Sigmoid colon (tissue), 7 donors: ENCODE results near the gene NTNG1. TPM values are rescaled to one million over a fixed set of nuclear protein-coding genes. Genes with fewer than 3 reads are reported as not detected.
"Not testable (repeated sequence)": the region's sequence is repeated elsewhere in the genome, so short reads cannot be mapped to it uniquely, and the experiment has no call there.

Source experiments
- DNase-seq: peaks from one replicate; pipeline ENCODE4 v3.0.0-alpha.2; 2019
- H3K27ac ChIP-seq, 4 donors: fragments of 200-600 bp; sonication (generic); one replicate each; pipeline ENCODE4 v1.5.1; 2016 to 2019; ENCODE audit warnings: mild to moderate bottlenecking in 1 of 4
- H3K27me3 ChIP-seq, 3 donors: fragments of 200-600 bp; sonication (generic); one replicate each; pipeline ENCODE4 v1.5.1; 2019; ENCODE audit warnings: mild to moderate bottlenecking in 1 of 3
- H3K36me3 ChIP-seq, 4 donors: fragments of 200-600 bp; sonication (generic); one replicate each; pipeline ENCODE4 v1.5.1; 2016 to 2019
- H3K4me1 ChIP-seq, 4 donors: fragments of 200-600 bp; sonication (generic); one replicate each; pipeline ENCODE4 v1.5.1; 2017 to 2019
- H3K4me3 ChIP-seq, 4 donors: fragments of 200-600 bp; sonication (generic); one replicate each; pipeline ENCODE4 v1.5.1; 2017 to 2019; ENCODE audit warnings: mild to moderate bottlenecking in 2 of 4, moderate library complexity in 1 of 4
- H3K9me3 ChIP-seq, 4 donors: fragments of 200-600 bp in 3 of 4; sonication (generic) in 3 of 4; one replicate each; pipeline versions ENCODE4 v1.5.1 to v1.6.1; 2013 to 2019
- CTCF ChIP-seq, 4 experiments: fragments of 450-650 bp in 3 of 4; fragments of 200-600 bp in 1 of 4; IDR thresholded peaks; one replicate each; pipeline ENCODE4 v1.5.1; 2016 to 2019; ENCODE audit warnings: antibody characterized with exemption in 4 of 4, mild to moderate bottlenecking in 3 of 4, moderate library complexity in 2 of 4
- EP300 ChIP-seq, 4 donors: sonication (generic); formaldehyde crosslinking; IDR thresholded peaks; one replicate each; pipeline ENCODE4 v1.6.1; 2017; ENCODE audit warnings: antibody characterized with exemption in 4 of 4
- POLR2A ChIP-seq, 2 donors: fragments of 450-650 bp; IDR thresholded peaks; one replicate each; pipeline ENCODE4 v1.6.1; 2016; ENCODE audit warnings: antibody characterized with exemption in 2 of 2, mild to moderate bottlenecking in 2 of 2, moderate library complexity in 2 of 2
- POLR2AphosphoS5 ChIP-seq, 4 donors: sonication (generic); formaldehyde crosslinking; IDR thresholded peaks; one replicate each; pipeline ENCODE4 v1.6.1; 2017; ENCODE audit warnings: antibody characterized with exemption in 4 of 4
- WGBS, 2 donors: extraction: QIAGEN DNeasy Blood & Tissue Kit; methylation state at CpG; one replicate each; pipeline ENCODE4 v1.1.7; 2013; 5-methylcytosine and 5-hydroxymethylcytosine counted together
- intact Hi-C: fragments of 100-400 bp; cut with DNase I; formaldehyde crosslinking; loops from one replicate; pipeline ENCODE4 v1.15.1; 2023
- polyA plus RNA-seq, 3 donors: library from polyadenylated mRNA; stranded (reverse); fragments of 200-250 nt; gene quantifications; one replicate each; pipeline ENCODE4 v1.2.3, GENCODE V29; 2013
- total RNA-seq, 4 donors: library from RNA; depleted of rRNA; stranded (reverse); fragments of >200 nt; gene quantifications; one replicate each; pipeline ENCODE4 v1.1.0, GENCODE V29; 2016
- donor health status: healthy with polysubstance abuse.
- donor health status: Bipolar disorder and iron deficiency.
- donor health status: healthy.

The NTNG1 gene
- total RNA-seq = 10 to 100 TPM in 3 of 4 donors, 1 to 10 TPM in 1; 8.6 to 32.5 (median 14.1) TPM
- polyA plus RNA-seq = under 1 TPM in 2 of 3 donors, not detected in 1; under 0.01 to 0.73 TPM

DNA sequence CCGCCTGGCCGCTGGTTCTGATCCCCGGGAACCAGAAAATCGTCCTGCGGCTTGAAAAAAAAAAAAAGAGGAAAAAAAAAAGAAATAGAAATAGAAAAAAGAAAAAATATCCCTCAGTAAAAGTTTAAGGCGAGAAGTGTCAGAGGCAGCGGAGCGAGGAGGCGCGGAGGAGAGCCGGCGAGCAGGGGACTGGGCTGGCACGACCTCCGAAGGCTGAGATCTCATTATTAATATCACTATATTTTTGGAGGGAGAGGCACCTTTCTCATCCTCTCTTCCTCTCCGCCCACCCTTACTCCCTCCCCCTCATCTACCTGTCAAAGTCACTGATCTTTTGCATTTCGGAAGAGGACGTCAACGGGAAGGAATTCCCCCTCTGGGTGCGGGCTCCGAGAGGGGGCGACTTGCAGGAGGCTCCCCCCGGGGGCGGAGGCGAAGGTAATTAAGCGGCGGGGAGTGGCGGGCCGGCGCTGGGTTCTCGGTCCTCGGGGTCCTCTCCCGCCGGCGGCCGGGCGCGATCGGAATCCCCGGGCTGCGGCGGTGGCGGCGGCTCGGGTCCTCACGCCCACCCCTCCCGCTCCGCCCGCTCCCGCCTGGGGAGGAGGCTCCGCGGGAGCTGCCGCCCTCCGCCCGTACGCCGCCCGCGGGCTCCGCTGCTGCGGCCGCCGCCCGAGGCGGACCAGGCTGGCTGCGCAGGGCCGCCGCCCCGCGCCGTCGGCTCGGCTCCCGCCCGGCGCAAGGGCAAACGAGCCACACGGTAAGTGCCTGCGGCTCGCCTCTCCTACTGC is at the start of gene NTNG1:
Gene NTNG1 (plus strand): TSS at position 337 of the 788 bp plus-strand sequence.
- no peak for DNase-seq
- intact Hi-C loops = loop anchor here (5.0 kb wide), 2 partner anchors 386 to 611 kb away; no protein-coding TSS in a partner anchor
- H3K27ac ChIP-seq = peak within 1 kb of the TSS in 3 of 4 donors; percentile 49 to 73 (median 68)

DNA sequence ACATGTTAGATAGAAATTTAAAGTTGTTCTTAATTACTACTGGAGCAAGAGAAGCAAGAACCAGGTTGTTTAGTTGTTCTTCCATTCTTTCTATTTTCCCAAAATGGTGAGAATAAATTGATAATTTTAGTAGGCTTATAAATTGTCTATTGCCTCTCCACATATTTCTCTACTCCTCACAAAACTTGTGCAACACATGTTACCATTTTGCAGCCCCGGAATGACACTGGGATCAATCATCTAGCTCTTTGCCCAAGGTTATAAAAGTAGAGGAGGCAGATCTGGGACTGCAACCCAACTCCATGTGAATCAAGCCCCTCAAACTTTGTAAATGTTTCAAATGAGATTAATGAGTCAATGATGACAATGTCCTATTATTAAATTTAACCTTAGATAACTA is 49.4 kb upstream of the NTNG1 start:
- Histone ChIP-seq H3K27me3 (no peaks in the 10 kb centered on the region), H3K4me1 (peaks cover 0 to 11% (median 5%) of the 10 kb centered on the region in 4 donors), H3K27ac (no peak overlapping the region), H3K36me3 (no peaks in the 10 kb centered on the region), H3K4me3 (no peak overlapping the region), H3K9me3 (no peaks in the 10 kb centered on the region)
- WGBS, 2 donors = 90 to 92% methylated on average over 1 of the region's 1 CpG
- no peak for DNase-seq
- TF ChIP-seq POLR2A (IDR thresholded peaks at IDR 0.05) (no peak), CTCF (IDR thresholded peaks at IDR 0.05) (no peak), POLR2AphosphoS5 (IDR thresholded peaks at IDR 0.05) (no peak), EP300 (IDR thresholded peaks at IDR 0.05) (no peak)
- intact Hi-C loops = no loop called here

More for the DNA sequence above, at the start of gene NTNG1:
- Histone ChIP-seq H3K9me3 (peaks cover 0 to 2% (median 0%) of the 10 kb centered on the region in 4 donors), H3K4me1 (peaks cover 0 to 21% (median 15%) of the 10 kb centered on the region in 4 donors), H3K27me3 (no peaks in the 10 kb centered on the region), H3K4me3 (peak within 1 kb of the TSS; percentile 58 to 73 (median 68)), H3K36me3 (no peaks in the 10 kb centered on the region)
- 1 to 2% methylated on average over 79 of the region's 79 CpGs for WGBS, 2 donors
- TF ChIP-seq EP300 (IDR thresholded peaks at IDR 0.05) (no peak), POLR2A (IDR thresholded peaks at IDR 0.05) (no peak), CTCF (IDR thresholded peaks at IDR 0.05) (no peak)

DNA sequence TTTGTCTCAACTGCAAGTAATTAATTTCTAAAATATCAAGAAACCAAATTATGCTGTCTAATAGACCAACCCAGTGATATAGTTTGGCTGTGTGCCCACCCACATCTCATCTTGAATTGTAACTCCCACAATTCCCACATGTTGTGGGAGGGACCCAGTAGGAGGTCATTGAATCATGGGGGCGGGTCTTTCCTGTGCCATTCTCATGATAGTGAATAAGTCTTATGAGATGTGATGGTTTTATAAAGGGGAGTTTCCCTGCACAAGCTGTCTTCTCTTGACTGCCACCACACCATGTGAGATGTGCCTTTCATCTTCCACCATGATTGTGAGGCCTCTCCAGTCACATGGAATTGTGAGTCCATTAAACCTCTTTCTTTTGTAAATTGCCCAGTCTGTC is 47.4 kb upstream of the NTNG1 start:
- H3K36me3 ChIP-seq, DNase-seq, H3K9me3 ChIP-seq, H3K4me3 ChIP-seq, H3K27ac ChIP-seq, H3K27me3 ChIP-seq, intact Hi-C loops: not testable (repeated sequence)
- 74 to 86% methylated on average over 1 of the region's 1 CpG for WGBS, 2 donors
- peaks cover 0 to 11% (median 5%) of the 10 kb centered on the region in 4 donors for H3K4me1 ChIP-seq

GRCh38 chr1:107095647-107096046 is 45.2 kb upstream of the NTNG1 start:
- Histone ChIP-seq H3K4me1 (no peaks in the 10 kb centered on the region), H3K4me3 (no peak overlapping the region), H3K27me3 (no peaks in the 10 kb centered on the region), H3K9me3 (no peaks in the 10 kb centered on the region), H3K27ac (no peak overlapping the region), H3K36me3 (no peaks in the 10 kb centered on the region)
- no peak for DNase-seq
- TF ChIP-seq CTCF (IDR thresholded peaks at IDR 0.05) (no peak), POLR2A (IDR thresholded peaks at IDR 0.05) (no peak), POLR2AphosphoS5 (IDR thresholded peaks at IDR 0.05) (no peak), EP300 (IDR thresholded peaks at IDR 0.05) (no peak)
- intact Hi-C loops = no loop called here

DNA sequence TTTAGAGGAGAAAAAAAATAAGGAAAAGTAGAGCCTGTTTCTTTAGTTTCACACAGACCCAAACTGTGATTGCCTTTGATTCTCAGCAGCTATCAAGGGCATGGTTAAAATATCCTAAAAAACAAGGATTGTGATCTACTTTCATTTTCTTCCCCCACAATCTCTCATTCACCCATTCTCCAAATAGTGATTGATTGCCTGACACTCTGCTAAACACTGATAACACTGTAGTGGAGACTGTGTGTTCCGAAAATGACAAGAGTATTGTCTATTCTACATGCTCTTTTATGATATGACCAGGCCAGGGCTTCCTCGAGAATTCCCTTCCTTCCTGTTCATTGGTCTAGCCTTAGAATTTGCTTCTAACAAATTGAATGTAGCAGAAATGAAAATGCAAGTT is 44.1 kb upstream of the NTNG1 start:
- Histone ChIP-seq H3K27me3 (no peaks in the 10 kb centered on the region), H3K4me3 (no peak overlapping the region), H3K9me3 (no peaks in the 10 kb centered on the region), H3K4me1 (no peaks in the 10 kb centered on the region), H3K27ac (no peak overlapping the region), H3K36me3 (no peaks in the 10 kb centered on the region)
- no peak for TF ChIP-seq EP300 (IDR thresholded peaks at IDR 0.05)
- TF ChIP-seq POLR2AphosphoS5 (IDR thresholded peaks at IDR 0.05) = no peak
- intact Hi-C loops = no loop called here
- WGBS, 2 donors = 49 to 53% methylated on average over 2 of the region's 2 CpGs
- no peak for DNase-seq
